ENCODE measurements around the gene STOML3.

DNA sequence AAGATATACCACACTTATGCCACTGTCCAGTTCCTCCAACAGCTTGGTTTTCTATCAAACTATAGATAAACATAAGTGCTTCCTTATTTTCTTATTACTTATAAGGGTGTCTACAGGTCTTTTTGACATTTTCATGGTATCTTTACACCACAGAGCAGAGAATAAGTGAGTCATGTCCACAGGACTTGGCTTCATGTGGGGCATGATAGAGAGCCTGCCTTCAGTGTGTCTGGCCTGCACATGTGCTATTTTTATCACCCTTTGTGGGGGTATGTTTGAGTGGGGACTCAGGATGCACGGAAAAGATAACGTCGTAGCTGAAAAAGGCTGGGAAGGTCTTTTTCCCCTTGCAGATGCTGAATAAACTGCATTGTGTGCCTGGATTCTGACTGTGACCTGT is 8.1 kb upstream of the STOML3 start:
- TF ChIP-seq, protein P1, sequence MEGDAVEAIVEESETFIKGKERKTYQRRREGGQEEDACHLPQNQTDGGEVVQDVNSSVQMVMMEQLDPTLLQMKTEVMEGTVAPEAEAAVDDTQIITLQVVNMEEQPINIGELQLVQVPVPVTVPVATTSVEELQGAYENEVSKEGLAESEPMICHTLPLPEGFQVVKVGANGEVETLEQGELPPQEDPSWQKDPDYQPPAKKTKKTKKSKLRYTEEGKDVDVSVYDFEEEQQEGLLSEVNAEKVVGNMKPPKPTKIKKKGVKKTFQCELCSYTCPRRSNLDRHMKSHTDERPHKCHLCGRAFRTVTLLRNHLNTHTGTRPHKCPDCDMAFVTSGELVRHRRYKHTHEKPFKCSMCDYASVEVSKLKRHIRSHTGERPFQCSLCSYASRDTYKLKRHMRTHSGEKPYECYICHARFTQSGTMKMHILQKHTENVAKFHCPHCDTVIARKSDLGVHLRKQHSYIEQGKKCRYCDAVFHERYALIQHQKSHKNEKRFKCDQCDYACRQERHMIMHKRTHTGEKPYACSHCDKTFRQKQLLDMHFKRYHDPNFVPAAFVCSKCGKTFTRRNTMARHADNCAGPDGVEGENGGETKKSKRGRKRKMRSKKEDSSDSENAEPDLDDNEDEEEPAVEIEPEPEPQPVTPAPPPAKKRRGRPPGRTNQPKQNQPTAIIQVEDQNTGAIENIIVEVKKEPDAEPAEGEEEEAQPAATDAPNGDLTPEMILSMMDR (IDR thresholded peaks at IDR 0.05): no peak
- TF ChIP-seq CHD2 (IDR thresholded peaks at IDR 0.05; ENCODE audit: low read length, partially characterized antibody) (no peak), NFIC (IDR thresholded peaks at IDR 0.05; ENCODE audit: borderline replicate concordance) (no peak), TAF1 (IDR thresholded peaks at IDR 0.05; ENCODE audit: borderline replicate concordance, low read depth, low read length) (no peak), SMC3 (IDR thresholded peaks at IDR 0.05; ENCODE audit: low read depth, low read length) (no peak)
- TF ChIP-seq, protein P2, sequence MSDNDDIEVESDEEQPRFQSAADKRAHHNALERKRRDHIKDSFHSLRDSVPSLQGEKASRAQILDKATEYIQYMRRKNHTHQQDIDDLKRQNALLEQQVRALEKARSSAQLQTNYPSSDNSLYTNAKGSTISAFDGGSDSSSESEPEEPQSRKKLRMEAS (IDR thresholded peaks at IDR 0.05; ENCODE audit: low read depth): no peak

Measured in SK-N-SH (cell line).